Activated T-cell treated with anti-CD3 and anti-CD28 coated beads for 48 hours (primary cell): ENCODE measurements around the gene DDX56.
"Not testable (repeated sequence)": the region's sequence is repeated elsewhere in the genome, so short reads cannot be mapped to it uniquely, and the experiment has no call there.

ENCODE experiments used
- DNase-seq: peaks from one replicate; pipeline ENCODE4 v3.0.0-alpha.2; 2020; ENCODE audit warnings: low read depth

DDX56 gene

DNA sequence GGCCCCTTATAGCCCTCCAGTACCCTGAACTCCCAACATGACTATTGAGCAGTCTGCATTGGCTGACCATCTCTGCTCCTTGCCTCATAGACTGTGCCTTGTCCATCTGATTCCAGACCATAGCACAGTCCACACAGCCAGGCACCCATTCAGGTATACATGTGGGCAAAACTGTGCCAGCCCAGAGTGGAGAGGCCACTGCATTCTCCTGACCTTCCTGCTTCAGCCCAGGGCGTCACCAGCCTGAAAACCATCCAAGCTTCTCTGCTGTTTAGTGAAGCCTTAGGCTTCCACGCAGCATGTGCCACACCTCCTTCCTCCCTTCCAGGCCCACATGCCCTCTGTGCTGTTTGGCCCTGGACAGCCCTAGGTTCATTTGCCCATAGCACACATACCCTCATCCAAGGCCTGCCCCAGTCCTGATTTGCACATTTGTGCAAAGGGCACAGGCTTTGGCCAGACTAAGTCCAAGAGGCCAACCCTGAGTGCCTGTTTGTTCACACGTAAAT lies 10.5 kb downstream of the DDX56 start:
- no peak for DNase-seq

DNA sequence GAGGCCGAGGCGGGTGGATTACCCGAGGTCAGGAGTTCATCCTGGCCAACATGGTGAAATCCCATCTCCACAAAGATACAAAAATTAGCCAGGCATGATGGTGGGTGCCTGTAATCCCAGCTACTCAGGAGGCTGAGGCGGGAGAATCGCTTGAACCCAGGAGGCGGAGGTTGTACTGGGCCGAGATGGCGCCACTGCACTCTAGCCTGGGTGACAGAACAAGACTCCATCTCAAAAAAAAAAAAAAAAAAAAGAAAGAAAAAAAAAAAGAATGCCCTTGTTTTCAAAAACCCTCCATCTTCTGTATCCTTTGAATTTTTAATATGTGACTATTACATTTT lies 11.1 kb downstream of the DDX56 start:
- DNase-seq, result not testable (repeated sequence)

DNA sequence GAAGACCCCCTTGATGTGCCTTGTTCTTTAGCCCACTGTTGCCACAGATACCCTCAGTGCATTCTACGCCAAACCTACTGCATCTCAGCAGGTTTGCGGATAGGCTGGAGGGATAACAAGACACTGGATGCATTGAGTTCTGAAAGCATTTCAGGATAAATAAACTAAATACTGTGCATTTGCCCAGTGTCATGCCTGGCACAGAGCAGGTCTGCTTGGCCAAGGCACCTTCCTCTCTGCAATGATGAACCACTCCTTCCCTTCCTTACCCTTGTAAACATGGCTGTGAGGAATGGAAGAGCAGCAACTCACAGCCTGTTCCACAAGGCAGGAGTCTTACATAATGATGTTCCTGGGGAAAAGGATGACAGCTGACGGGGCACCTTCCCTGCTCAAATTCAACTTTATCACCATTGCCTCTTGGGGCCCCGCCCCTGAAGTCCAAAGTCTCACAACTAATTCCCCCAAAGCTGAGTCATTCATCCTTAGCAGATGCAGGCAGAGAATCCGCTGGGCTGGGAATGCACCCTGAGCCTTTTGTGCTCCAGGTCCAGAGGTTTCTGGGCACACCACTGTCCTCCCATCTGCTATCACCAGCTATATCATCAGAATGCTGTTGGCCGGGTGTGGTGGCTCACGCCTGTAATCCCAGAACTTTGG lies 11.6 kb downstream of the DDX56 start:
- no peak for DNase-seq

DNA sequence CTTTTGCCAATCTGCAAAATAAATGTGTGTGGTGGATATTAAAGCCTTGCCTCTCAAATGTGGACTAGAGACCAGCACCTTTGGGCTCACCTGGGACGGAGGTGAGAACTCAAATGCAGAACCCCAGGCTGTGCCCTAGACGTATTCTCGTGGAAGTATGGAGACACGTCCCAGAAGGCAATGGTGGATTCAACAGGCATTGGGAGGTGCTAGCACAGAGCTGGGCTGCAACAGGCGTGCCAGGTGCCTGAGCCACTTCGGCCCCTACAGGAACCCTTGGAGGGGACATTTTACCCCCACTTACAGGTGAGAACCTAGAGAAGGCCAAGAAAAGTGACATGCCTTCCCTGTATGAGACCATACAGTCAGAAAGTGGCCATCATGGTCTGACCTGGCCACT lies 12.2 kb downstream of the DDX56 start:
- no peak for DNase-seq

DNA sequence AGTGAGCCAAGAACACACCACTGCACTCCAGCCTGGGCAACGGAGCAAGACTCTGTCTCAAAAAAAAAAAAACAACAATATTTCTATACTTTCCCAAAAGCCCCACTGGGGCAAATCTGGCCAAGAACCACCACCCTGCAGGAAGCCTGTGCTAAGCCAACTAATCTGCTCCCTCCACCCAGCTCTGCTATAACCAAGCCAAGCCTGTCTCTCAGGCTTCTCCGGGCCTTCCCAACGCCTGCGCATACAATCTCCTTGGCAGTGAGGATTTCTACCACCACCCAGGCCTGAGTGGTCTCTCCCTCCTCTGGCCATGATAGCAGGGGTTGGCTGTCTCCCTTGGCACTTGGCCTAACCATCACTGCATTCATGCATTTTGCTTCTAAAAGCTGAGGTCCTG lies 14.2 kb downstream of the DDX56 start:
- no peak for DNase-seq

DNA sequence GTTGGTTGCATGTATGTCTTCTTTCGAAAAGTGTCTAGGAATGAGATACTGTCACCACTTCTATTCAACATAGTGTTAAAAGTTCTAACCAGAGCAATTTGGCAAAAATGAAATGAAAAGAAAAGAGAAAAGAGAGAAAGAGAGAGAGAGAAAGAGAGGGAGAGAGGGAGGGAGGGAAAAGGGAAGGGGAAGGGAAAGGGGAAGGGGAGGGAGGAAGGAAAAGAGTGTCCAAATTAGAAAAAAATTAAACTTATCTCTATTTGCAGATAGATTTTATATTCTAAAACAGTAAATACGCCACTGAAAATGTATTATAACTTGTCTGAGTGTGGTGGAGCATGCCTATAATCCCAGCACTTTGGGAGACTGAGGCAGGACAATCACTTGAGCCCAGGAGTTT lies 16.2 kb downstream of the DDX56 start:
- DNase-seq, result no peak

DNA sequence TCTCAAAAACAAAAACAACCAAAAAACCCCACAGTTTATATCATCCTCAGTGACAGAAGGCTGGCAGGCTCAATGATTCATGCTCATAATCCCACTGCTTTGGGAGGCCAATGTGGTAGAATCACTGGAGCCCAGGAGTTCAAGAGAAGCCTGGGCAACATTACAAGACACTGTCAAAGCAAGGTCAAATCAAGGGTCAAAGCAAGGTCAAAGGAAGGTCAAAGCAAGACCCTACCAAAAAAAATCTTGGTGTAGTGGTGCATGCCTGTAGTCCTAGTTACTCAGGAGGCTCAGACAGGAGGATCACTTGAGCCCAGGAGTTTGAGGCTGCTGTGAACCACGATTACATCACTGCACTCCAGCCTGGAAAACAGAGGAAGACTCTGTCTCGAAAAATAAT lies 18.4 kb downstream of the DDX56 start:
- DNase-seq, result no peak

DNA sequence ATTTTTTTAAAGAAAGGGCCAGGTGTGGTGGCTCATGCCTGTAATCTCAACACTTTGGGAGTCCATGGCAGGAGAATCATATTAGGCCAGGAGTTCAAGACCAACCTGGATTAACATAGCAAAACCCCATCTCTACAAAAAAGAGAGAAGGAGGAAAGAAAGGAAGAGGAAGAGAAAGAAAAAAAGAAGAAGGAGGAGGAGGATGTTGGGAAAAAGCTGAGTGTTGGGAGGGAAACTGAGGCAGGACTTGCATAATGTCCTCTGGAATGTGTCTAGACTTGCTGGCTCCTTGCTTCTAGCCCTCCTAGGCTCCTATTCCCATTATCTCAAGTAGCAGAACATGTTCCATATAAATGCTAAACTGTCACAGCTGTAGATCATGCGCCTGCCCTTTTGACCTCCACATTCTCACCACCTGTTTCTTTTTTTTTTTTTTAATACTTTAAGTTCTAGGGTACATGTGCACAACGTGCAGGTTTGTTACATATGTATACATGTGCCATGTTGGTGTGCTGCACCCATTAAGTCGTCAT lies 21.2 kb downstream of the DDX56 start:
- not testable (repeated sequence) for DNase-seq

DNA sequence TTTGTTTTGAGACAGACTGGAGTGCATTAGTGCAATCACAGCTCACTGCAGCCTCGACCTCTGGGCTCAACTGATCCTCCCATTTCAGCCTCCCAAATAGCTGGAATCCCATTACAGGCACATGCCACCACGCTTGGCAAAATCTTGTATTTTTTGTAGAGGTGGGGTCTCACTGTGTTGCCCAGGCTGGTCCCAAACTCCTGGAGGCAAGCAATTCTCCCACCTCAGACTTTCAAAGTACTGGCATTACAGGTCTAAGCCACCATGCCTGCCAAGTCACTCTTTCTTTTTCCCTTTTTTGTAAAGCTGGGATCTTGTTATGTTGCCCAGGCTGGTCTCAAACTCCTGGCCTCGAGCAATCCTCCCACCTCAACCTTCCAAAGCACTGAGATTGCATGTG lies 24.3 kb downstream of the DDX56 start:
- DNase-seq, result no peak

DNA sequence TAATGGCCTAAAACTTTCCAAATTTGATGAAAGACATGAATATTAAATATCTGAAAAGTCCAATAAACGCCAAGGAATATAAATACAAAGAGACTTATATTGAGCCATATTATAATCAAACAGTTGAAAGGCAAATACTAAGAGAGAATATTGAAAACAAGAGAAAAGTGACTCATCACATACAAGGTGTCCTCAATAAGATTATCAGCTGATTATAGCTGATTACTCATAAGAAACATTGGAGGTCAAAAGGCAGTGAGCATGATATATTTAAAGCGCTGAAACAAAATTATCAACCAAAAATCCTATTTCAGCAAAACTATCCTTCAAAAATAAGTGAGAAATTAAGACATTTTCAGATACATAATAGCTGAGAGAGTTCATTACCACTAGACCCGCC lies 24.8 kb downstream of the DDX56 start:
- DNase-seq, result no peak

DNA sequence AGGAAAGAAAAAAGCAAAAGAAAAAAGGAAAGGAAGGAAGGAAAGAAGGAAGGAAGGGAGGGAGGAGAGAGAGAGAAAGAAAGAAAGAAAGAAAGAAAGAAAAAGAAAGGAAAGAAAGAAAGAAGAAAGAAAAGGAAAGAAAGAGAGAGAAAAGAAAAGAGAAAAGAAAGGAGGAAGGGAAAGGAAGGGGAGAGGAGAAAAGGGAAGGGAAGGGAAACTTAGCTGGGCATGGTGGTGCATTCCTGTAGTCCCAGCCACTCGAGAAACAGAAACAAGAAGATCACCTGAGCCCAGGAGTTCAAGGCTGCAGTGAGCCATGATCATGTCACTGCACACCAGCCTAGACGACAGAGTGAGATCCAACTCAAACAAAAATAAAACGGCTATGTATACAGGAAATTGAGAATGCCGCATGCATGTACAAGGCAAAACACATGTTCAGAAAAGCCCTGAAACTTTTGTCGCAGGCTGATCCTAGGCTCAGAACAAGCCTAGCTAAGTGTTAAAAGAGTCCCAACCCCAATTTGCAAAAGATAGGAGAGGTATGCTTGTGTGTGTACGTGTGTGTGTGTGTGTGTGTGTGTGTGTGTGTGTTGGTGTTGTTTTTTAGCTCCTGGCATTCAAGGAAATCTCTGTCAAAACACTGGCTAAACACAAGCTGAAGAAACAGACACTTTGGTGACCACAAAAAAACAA lies 26.0 kb downstream of the DDX56 start:
- no peak for DNase-seq

DNA sequence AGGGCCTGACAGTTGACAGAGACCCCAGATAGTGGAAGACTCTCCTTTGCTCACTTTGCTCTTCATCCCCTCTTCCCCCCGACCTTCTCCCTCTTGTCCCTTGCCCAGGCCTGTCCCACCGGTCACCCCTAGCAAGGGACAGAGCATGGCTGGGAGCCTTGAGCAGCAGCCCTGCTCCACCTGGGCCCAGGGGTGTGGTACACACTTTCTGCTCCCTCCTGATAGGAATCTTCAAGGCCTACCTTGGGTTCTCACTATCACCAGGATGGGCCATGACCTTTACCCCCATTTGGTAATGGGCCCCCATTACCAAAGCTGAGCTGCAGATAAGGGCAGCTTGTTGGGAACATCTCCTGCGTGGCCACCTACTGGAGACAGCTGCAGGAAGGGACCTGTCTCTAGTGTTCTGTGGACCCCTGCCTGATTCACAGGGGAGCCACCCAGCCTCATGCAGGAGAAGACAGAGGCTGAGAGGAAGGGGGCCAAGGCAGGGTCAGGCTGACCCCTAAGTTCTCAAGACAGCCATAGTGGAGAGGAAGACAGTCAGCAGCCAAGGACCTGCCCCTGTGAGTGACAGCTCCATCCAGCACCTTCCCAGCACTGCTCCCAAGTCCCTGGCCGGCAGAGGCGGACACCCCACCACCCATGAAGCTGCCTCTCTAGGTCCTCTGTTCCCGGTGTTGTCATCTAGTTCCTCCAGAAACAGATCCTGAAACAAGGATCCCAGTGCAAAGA lies 31.7 kb downstream of the DDX56 start:
- DNase-seq, result no peak

DNA sequence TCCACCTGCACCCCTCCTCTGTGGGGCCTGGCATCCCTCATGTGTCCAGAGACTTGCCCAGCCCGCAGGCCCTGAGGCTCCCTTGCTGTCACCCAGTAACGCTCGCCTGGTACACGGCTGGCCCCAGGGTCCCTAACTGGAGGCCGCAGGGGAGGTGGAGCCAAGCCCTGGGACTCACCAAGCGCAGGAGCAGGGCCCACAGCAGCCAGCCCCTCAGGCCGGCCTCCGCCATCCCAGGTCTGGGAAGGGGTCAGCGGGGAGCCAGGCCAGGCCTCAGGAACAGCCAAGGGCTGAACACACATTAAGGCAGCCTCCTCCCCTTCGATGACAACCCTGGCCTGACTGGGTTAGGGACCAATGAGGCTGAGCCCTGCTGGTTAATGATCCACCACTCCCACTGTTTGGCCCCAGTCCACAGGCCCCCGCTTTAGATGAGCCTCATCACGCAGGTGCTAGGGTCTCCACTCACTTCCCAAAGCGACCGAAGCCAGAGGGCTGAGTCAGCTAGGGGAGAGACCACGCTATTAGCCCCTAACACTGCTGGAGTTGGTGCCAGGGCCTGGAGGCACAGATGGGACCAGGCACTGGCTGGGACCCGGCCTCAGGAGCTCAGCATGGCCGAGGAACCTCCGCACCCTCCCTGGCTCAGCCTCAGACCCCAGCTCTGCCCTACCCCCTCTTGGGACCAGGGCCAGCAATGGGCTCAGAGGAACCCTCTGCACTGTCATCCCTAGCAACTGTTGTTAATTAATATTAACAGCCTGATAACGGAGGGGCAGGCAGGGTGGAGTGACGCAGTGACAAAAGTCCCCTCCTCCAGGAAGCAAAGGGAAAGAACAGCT lies 32.5 kb downstream of the DDX56 start, which contains the start of gene NPC1L1:
TSS of gene NPC1L1 (minus strand) at position 303 of the 842 bp plus-strand sequence. CDS start at position 232, 71 bp downstream.
- no peak for DNase-seq

DNA sequence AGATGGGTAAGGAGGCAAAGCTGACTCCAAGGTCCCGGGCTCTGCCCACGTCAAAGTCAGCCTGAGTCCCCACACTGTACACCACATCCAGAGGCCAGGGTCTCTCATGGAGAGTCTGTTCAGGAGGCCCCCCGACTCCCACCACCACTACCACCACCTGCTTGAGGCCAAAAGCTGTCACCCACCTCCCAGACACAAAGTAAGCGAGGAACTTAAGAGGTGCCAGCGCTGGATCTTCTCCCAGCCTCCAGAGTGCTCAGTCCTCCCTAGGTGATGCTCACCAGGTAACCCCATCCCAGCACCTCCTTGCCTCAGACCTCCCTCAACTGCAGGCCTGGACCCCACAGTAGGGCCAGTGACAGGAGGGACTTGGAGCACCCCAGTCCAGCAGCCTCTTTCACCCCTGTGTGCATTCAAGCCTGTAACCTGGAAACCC lies 33.1 kb downstream of the DDX56 start:
- DNase-seq, result no peak

DNA sequence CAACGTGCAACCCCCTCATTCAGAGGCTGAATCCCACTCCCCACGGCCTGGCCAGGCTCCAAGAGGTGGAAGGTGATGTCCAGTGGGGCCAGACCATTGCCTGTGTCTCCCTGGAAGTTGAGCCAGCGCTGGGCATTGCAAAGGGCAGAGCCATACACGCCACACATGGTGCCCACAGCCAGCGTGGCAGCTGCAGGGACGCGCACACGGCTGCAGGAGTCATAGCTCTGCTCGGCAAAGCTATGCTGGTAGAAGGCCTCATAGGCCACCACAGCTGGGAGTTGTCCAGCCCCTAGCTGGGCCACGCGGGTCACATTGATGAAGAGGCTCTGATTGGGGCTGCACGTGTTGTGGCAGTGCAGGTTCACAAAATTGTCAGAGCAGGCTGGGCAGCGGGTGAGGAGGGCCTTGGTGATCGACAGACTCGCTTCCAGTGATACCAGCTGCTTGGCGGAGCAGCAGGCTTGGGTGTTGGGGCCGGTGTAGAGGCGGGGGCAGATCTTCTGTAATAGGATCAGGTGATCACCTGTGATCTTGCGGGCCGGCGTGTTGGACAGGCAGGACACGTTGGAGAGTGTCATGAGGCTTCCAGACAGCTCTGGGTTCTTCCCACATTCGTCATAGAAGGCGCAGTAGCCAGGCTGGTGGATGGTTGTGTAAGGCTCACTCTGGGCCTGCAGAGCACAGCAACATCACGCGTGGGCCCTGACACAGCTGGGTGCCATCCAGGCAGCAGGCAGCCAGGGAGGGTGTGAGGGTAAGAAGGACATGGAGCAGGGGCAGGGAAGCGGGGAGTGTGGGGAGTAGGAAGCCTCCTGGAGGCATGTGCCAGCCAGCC lies 33.8 kb downstream of the DDX56 start:
- DNase-seq, result no peak

DNA sequence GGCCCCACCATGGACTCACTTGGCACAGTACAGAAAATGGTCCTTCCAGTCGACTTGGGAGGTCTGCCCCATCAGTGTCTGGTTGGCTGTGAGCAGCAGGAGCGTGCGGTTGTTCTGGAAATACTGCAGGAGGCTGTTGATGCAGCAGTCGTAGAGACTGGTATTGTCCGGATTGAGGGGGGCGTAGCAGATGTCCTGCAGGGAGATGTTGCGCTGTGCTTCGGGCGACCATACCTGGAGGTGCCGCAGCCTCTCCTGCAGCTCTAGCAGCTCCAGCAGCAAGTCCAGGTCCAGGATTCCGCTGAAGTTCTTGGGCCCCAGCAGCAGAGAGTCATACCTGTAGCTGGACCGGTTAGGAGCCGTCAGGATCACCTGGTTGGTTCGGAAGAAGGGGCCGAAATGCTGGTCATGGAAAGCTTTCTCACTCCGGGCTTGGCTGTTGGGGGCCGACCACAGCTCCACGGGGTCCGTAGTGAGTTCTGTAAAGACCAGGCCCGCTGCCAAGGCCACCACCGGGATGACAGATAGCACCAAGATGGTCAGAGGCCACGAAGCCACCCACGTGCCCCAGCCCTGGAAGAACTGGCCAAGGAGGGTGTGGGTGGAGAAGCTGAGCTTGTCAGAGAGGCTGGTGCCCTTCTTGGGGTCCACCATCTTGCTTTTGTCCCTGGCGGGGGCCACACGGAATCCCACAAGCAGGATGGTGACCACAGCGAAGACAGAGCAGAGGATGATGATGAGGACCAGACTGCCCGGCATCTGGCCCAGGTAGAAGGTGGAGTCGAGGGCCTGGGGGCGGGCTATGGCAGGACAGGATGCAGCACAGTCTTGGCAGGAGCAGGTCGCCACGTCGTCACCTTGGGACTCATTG lies 34.7 kb downstream of the DDX56 start:
- DNase-seq, result no peak

DNA sequence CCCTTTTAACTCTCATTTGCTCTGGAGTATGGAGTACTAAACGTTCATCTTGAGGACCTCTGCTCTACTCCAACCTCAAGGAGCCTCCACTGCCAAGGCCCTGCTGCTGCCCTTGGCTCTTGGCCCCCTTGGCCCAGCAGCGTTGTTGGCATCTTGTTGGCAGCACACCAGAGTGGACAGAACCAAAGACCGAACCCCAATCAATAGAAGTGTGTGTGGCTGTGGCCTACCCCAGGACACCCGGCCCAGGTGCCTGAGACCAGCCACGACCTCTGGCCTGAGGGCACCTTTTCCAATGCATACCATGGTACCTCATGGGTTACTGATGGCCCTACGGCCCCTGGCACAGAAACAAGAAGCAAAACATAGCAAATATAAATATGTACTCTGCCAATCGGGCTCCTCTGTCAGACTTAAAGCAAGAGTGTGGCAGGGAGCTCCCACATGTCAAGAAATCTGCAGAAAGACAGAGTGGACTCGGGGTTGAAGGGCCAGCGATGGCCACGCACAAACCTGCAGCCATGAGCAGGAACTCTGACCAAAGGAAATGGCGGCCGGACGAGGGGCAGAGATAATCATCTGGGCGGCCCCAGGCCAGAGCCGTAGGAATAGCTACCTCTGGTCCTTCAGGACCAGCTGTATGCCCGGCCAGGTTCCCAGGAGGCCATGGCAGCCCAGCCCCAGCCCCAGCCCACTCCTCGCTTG lies 35.5 kb downstream of the DDX56 start:
- no peak for DNase-seq

DNA sequence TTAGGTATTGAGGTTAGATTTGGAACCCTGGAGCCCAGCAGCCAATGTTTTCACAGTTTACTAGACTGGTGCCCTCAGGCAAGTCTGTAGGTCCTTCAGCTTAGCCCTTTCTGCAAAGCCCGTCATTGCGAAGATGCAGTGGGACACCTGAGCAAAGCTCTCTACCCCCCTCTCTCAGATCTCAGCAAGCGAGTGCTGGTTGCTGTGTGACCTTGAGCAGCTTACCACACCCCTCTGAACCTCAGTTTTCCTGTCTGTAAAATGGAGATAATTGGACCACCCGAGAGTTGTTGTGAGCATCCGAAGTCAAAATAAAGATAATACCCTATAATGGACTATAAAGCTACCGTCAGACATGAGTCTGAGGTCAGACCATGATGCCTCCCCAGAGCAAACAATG lies 36.3 kb downstream of the DDX56 start:
- no peak for DNase-seq

DNA sequence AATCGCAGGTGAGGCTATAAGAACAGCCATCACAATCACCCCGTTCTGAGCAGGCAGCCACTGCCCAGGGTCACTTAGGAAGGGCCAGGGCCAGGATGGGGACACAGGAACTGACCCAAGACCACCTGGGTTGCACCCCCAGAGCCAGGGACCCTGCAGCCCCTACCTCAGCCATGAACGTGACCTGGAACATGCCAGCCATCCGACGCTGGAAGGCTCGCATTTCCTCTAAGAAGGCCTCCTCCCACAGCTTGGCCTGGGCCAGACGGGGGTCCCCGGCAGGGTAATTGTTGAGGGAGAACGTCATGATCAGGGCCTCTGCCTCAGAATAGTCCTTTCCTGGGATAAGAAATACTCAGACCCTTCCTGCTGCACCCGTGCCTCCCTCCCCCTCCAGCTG lies 37.6 kb downstream of the DDX56 start:
- DNase-seq, result no peak
